Measurements from ENCODE around the gene HSBP1L1. TPM values are rescaled to one million over a fixed set of nuclear protein-coding genes. Genes with fewer than 3 reads are reported as not detected.

HSBP1L1 gene
- total and polyA plus RNA-seq, 2 experiments from 2014 or later: 1.8 to 3.7 TPM

DNA sequence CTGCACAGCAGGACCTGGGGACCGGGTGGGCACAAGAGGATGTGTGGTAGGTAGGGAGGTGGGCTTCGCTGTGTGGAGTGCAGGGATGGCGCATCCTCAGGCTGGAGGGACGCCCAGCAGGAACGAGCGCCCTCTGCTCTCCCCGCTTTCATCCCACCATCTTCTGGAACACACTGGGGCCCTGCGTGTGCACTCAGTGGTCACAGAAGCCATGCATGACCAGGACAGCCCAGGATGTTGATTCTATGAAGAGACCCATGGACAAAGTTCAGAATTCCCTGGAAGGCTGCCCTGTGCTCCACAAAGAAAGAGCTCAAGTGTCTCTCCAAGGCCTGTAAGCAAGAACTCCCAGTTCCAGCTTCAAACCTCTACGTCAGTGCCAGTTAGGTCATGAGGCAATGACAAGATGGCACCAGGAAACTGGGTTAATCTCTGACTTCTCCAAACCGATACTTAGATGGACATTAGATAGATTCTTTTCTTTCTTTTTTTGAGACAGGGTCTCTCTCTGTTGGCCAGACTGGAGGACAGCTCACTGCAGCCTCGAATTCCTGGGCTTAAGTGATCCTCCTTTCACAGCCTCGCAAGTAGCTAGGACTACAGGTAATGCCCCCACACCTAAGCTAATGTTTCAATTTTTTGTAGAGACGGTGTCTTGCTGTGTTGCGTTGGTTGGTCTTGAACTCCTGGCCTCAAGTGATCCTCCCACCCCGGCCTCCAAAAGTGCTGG is 16.4 kb upstream of the HSBP1L1 start:
- no peak overlapping the region for H3K4me3 ChIP-seq
- H3F3A ChIP-seq (replicated peaks; ENCODE audit: low read depth): 0 out of 2 replicates have a peak, but pooled peaks cover 1% of the 10 kb centered on the region
- H3K36me3 ChIP-seq (ENCODE audit: insufficient read depth): no peaks in the 10 kb centered on the region
- no peak overlapping the region for H3K27ac Mint-ChIP-seq
- no peak overlapping the region for H3K4me3 Mint-ChIP-seq
- peaks cover 17% of the 10 kb centered on the region for H3K4me1 Mint-ChIP-seq
- H3K27me3 Mint-ChIP-seq (ENCODE audit: insufficient read depth, low read depth, poor library complexity): peaks cover 31% of the 10 kb centered on the region
- H3K9me3 Mint-ChIP-seq: no peaks in the 10 kb centered on the region; the same call in 2 of the 3 replicates
- H3K4me2 ChIP-seq: no peak overlapping the region
- H2AFZ ChIP-seq: no peak overlapping the region
- no peak overlapping the region for H3K27ac ChIP-seq (ENCODE audit: low read depth)
- H3K27me3 ChIP-seq (ENCODE audit: insufficient read depth): peaks cover 31% of the 10 kb centered on the region
- H4K20me1 ChIP-seq (replicated peaks; ENCODE audit: insufficient read depth): peaks cover 11% of the 10 kb centered on the region; the same call in 1 of the 2 replicates
- no peaks in the 10 kb centered on the region for H3K79me2 ChIP-seq (replicated peaks; ENCODE audit: insufficient read depth)
- DNase-seq (ENCODE audit: low spot score): no peak
- TF ChIP-seq, protein P1, sequence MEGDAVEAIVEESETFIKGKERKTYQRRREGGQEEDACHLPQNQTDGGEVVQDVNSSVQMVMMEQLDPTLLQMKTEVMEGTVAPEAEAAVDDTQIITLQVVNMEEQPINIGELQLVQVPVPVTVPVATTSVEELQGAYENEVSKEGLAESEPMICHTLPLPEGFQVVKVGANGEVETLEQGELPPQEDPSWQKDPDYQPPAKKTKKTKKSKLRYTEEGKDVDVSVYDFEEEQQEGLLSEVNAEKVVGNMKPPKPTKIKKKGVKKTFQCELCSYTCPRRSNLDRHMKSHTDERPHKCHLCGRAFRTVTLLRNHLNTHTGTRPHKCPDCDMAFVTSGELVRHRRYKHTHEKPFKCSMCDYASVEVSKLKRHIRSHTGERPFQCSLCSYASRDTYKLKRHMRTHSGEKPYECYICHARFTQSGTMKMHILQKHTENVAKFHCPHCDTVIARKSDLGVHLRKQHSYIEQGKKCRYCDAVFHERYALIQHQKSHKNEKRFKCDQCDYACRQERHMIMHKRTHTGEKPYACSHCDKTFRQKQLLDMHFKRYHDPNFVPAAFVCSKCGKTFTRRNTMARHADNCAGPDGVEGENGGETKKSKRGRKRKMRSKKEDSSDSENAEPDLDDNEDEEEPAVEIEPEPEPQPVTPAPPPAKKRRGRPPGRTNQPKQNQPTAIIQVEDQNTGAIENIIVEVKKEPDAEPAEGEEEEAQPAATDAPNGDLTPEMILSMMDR (conservative IDR thresholded peaks at IDR 0.05; ENCODE audit: low read depth in 2 of 2): no peak
- no peak for TF ChIP-seq CREB1 (CRISPR knock-in tag; IDR thresholded peaks at IDR 0.05; ENCODE audit: low read depth)
- no peak for TF ChIP-seq JUNB (IDR thresholded peaks at IDR 0.05; ENCODE audit: unreplicated experiment)
- TF ChIP-seq ZNF114 (CRISPR knock-in tag; IDR thresholded peaks at IDR 0.05): no peak
- TF ChIP-seq ZNF331 (CRISPR knock-in tag; IDR thresholded peaks at IDR 0.05; ENCODE audit: low read depth): no peak
- no peak for TF ChIP-seq EZH2phosphoT487 (IDR thresholded peaks at IDR 0.05; ENCODE audit: unreplicated experiment)
- TF ChIP-seq POLR2AphosphoS5 (IDR thresholded peaks at IDR 0.05; ENCODE audit: low read depth): no peak
- no peak for TF ChIP-seq EZH2 (IDR thresholded peaks at IDR 0.05; ENCODE audit: low read depth, unreplicated experiment)
- TF ChIP-seq NANOG (IDR thresholded peaks at IDR 0.05; ENCODE audit: borderline replicate concordance): no peak
- no peak for TF ChIP-seq STAT1 (IDR thresholded peaks at IDR 0.05; ENCODE audit: unreplicated experiment)
- TF ChIP-seq, protein P2, sequence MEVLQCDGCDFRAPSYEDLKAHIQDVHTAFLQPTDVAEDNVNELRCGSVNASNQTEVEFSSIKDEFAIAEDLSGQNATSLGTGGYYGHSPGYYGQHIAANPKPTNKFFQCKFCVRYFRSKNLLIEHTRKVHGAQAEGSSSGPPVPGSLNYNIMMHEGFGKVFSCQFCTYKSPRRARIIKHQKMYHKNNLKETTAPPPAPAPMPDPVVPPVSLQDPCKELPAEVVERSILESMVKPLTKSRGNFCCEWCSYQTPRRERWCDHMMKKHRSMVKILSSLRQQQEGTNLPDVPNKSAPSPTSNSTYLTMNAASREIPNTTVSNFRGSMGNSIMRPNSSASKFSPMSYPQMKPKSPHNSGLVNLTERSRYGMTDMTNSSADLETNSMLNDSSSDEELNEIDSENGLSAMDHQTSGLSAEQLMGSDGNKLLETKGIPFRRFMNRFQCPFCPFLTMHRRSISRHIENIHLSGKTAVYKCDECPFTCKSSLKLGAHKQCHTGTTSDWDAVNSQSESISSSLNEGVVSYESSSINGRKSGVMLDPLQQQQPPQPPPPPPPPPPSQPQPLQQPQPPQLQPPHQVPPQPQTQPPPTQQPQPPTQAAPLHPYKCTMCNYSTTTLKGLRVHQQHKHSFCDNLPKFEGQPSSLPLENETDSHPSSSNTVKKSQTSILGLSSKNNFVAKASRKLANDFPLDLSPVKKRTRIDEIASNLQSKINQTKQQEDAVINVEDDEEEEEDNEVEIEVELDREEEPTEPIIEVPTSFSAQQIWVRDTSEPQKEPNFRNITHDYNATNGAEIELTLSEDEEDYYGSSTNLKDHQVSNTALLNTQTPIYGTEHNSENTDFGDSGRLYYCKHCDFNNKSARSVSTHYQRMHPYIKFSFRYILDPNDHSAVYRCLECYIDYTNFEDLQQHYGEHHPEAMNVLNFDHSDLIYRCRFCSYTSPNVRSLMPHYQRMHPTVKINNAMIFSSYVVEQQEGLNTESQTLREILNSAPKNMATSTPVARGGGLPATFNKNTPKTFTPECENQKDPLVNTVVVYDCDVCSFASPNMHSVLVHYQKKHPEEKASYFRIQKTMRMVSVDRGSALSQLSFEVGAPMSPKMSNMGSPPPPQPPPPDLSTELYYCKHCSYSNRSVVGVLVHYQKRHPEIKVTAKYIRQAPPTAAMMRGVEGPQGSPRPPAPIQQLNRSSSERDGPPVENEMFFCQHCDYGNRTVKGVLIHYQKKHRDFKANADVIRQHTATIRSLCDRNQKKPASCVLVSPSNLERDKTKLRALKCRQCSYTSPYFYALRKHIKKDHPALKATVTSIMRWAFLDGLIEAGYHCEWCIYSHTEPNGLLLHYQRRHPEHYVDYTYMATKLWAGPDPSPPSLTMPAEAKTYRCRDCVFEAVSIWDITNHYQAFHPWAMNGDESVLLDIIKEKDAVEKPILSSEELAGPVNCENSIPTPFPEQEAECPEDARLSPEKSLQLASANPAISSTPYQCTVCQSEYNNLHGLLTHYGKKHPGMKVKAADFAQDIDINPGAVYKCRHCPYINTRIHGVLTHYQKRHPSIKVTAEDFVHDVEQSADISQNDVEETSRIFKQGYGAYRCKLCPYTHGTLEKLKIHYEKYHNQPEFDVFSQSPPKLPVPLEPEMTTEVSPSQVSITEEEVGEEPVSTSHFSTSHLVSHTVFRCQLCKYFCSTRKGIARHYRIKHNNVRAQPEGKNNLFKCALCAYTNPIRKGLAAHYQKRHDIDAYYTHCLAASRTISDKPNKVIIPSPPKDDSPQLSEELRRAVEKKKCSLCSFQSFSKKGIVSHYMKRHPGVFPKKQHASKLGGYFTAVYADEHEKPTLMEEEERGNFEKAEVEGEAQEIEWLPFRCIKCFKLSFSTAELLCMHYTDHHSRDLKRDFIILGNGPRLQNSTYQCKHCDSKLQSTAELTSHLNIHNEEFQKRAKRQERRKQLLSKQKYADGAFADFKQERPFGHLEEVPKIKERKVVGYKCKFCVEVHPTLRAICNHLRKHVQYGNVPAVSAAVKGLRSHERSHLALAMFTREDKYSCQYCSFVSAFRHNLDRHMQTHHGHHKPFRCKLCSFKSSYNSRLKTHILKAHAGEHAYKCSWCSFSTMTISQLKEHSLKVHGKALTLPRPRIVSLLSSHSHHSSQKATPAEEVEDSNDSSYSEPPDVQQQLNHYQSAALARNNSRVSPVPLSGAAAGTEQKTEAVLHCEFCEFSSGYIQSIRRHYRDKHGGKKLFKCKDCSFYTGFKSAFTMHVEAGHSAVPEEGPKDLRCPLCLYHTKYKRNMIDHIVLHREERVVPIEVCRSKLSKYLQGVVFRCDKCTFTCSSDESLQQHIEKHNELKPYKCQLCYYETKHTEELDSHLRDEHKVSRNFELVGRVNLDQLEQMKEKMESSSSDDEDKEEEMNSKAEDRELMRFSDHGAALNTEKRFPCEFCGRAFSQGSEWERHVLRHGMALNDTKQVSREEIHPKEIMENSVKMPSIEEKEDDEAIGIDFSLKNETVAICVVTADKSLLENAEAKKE (CRISPR knock-in tag; IDR thresholded peaks at IDR 0.05): no peak
- TF ChIP-seq, protein P3, sequence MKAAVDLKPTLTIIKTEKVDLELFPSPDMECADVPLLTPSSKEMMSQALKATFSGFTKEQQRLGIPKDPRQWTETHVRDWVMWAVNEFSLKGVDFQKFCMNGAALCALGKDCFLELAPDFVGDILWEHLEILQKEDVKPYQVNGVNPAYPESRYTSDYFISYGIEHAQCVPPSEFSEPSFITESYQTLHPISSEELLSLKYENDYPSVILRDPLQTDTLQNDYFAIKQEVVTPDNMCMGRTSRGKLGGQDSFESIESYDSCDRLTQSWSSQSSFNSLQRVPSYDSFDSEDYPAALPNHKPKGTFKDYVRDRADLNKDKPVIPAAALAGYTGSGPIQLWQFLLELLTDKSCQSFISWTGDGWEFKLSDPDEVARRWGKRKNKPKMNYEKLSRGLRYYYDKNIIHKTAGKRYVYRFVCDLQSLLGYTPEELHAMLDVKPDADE (IDR thresholded peaks at IDR 0.05): no peak
- TF ChIP-seq, protein P4, sequence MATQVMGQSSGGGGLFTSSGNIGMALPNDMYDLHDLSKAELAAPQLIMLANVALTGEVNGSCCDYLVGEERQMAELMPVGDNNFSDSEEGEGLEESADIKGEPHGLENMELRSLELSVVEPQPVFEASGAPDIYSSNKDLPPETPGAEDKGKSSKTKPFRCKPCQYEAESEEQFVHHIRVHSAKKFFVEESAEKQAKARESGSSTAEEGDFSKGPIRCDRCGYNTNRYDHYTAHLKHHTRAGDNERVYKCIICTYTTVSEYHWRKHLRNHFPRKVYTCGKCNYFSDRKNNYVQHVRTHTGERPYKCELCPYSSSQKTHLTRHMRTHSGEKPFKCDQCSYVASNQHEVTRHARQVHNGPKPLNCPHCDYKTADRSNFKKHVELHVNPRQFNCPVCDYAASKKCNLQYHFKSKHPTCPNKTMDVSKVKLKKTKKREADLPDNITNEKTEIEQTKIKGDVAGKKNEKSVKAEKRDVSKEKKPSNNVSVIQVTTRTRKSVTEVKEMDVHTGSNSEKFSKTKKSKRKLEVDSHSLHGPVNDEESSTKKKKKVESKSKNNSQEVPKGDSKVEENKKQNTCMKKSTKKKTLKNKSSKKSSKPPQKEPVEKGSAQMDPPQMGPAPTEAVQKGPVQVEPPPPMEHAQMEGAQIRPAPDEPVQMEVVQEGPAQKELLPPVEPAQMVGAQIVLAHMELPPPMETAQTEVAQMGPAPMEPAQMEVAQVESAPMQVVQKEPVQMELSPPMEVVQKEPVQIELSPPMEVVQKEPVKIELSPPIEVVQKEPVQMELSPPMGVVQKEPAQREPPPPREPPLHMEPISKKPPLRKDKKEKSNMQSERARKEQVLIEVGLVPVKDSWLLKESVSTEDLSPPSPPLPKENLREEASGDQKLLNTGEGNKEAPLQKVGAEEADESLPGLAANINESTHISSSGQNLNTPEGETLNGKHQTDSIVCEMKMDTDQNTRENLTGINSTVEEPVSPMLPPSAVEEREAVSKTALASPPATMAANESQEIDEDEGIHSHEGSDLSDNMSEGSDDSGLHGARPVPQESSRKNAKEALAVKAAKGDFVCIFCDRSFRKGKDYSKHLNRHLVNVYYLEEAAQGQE (IDR thresholded peaks at IDR 0.05; ENCODE audit: unreplicated experiment): no peak
- no peaks in the 10 kb centered on the region for H3K9me2 ChIP-seq (ENCODE audit: insufficient read depth)
- no peak for ATAC-seq
- H3K4me1 ChIP-seq (ENCODE audit: insufficient read depth): peaks cover 1% of the 10 kb centered on the region; the same call in 1 of the 2 replicates
- no peaks in the 10 kb centered on the region; the same call in 2 of the 3 replicates for H3K36me3 Mint-ChIP-seq (ENCODE audit: low read depth)

Measured in GM23338 (cell line).